ENCODE results near the gene COPB1. TPM values are rescaled to one million over a fixed set of nuclear protein-coding genes. Genes with fewer than 3 reads are reported as not detected.
A peak's percentile ranks its signal among the peaks of the same experiment; 100 is the strongest.

COPB1 gene
- total and polyA plus RNA-seq, 9 of the 15 experiments (the other 6 are each of a cell fraction or from before 2014, with no cell fraction given) = 64.7 to 188 (median 91.6) TPM

DNA sequence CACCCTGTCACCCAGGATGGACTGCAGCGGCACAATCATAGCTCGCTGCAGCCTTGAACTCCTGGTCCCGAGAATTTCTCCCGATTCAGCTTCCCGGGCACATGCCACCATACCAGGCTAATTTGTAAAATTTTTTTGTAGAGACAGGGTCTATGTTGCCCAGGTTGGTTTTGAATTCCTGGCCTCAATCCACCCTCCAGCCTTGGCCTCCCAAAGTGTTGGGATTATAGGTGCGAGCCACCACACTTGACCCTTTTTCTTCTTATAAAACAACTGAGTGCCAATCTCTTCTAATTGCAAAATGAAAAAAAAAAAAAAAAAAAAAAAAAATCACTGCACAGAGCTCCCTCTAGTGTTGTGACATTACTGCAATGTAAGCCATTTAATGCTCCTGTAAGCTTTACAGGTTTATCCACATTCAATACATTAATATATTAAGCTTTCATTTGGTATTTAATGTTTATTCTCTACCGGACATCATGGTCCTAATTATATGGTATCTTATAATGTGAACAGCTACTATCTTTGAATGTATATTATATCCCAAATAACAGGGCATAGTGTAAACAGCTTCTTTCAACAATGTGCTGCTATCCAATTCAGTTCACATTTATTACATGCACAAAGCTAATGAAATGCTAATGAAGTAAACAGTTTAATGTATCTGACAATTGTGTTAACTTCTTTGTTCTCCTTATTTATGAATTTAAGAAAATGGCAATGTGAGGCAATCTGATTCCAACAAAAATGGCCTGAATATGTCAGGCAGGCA, 44.6 kb downstream of the COPB1 start (continued):
- TF ChIP-seq, protein P1, sequence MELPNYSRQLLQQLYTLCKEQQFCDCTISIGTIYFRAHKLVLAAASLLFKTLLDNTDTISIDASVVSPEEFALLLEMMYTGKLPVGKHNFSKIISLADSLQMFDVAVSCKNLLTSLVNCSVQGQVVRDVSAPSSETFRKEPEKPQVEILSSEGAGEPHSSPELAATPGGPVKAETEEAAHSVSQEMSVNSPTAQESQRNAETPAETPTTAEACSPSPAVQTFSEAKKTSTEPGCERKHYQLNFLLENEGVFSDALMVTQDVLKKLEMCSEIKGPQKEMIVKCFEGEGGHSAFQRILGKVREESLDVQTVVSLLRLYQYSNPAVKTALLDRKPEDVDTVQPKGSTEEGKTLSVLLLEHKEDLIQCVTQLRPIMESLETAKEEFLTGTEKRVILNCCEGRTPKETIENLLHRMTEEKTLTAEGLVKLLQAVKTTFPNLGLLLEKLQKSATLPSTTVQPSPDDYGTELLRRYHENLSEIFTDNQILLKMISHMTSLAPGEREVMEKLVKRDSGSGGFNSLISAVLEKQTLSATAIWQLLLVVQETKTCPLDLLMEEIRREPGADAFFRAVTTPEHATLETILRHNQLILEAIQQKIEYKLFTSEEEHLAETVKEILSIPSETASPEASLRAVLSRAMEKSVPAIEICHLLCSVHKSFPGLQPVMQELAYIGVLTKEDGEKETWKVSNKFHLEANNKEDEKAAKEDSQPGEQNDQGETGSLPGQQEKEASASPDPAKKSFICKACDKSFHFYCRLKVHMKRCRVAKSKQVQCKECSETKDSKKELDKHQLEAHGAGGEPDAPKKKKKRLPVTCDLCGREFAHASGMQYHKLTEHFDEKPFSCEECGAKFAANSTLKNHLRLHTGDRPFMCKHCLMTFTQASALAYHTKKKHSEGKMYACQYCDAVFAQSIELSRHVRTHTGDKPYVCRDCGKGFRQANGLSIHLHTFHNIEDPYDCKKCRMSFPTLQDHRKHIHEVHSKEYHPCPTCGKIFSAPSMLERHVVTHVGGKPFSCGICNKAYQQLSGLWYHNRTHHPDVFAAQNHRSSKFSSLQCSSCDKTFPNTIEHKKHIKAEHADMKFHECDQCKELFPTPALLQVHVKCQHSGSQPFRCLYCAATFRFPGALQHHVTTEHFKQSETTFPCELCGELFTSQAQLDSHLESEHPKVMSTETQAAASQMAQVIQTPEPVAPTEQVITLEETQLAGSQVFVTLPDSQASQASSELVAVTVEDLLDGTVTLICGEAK (IDR thresholded peaks at IDR 0.05) = no peak
- TF ChIP-seq, protein P1 (CRISPR knock-in tag; IDR thresholded peaks at IDR 0.05) = no peak
- TF ChIP-seq, protein P2, sequence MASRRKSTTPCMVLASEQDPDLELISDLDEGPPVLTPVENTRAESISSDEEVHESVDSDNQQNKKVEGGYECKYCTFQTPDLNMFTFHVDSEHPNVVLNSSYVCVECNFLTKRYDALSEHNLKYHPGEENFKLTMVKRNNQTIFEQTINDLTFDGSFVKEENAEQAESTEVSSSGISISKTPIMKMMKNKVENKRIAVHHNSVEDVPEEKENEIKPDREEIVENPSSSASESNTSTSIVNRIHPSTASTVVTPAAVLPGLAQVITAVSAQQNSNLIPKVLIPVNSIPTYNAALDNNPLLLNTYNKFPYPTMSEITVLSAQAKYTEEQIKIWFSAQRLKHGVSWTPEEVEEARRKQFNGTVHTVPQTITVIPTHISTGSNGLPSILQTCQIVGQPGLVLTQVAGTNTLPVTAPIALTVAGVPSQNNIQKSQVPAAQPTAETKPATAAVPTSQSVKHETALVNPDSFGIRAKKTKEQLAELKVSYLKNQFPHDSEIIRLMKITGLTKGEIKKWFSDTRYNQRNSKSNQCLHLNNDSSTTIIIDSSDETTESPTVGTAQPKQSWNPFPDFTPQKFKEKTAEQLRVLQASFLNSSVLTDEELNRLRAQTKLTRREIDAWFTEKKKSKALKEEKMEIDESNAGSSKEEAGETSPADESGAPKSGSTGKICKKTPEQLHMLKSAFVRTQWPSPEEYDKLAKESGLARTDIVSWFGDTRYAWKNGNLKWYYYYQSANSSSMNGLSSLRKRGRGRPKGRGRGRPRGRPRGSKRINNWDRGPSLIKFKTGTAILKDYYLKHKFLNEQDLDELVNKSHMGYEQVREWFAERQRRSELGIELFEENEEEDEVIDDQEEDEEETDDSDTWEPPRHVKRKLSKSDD (conservative IDR thresholded peaks at IDR 0.05; ENCODE audit: low read length) = no peak
- TF ChIP-seq, protein P3, sequence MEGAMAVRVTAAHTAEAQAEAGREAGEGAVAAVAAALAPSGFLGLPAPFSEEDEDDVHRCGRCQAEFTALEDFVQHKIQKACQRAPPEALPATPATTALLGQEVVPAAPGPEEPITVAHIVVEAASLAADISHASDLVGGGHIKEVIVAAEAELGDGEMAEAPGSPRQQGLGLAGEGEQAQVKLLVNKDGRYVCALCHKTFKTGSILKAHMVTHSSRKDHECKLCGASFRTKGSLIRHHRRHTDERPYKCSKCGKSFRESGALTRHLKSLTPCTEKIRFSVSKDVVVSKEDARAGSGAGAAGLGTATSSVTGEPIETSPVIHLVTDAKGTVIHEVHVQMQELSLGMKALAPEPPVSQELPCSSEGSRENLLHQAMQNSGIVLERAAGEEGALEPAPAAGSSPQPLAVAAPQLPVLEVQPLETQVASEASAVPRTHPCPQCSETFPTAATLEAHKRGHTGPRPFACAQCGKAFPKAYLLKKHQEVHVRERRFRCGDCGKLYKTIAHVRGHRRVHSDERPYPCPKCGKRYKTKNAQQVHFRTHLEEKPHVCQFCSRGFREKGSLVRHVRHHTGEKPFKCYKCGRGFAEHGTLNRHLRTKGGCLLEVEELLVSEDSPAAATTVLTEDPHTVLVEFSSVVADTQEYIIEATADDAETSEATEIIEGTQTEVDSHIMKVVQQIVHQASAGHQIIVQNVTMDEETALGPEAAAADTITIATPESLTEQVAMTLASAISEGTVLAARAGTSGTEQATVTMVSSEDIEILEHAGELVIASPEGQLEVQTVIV (CRISPR knock-in tag; IDR thresholded peaks at IDR 0.05; ENCODE audit: borderline replicate concordance) = no peak
- TF ChIP-seq WHSC1 (IDR thresholded peaks at IDR 0.05; ENCODE audit: low read length) (no peak), ZNF124 (CRISPR knock-in tag; IDR thresholded peaks at IDR 0.05) (no peak), KLF6 (CRISPR knock-in tag; IDR thresholded peaks at IDR 0.05; ENCODE audit: borderline replicate concordance) (no peak), CEBPG (CRISPR knock-in tag; IDR thresholded peaks at IDR 0.05) (no peak), CEBPG (tag; conservative IDR thresholded peaks at IDR 0.05 in 1 of 2, IDR thresholded peaks at IDR 0.05 in 1 of 2) (0 out of 4 replicates have a peak, but pooled peaks of 1 of the 2 experiments have one; percentile 13), SRSF1 (IDR thresholded peaks at IDR 0.05; ENCODE audit: low read depth, low read length) (no peak), TAF9B (IDR thresholded peaks at IDR 0.05; ENCODE audit: partially characterized antibody) (peak; percentile 19), ZNF436 (CRISPR knock-in tag; IDR thresholded peaks at IDR 0.05) (no peak), RAD21 (CRISPR knock-in tag; conservative IDR thresholded peaks at IDR 0.05 in 1 of 2, IDR thresholded peaks at IDR 0.05 in 1 of 2) (peak; percentile 29 to 38)

All from K562 (cell line).